HG03442 (cell line): ENCODE data around the gene MTHFSD.

ENCODE experiments used
- ATAC-seq: cut with Tn5 transposase; IDR thresholded peaks from one replicate; pipeline ENCODE4 v1.9.1; 2021; ENCODE audit warnings: mild to moderate bottlenecking, moderate library complexity; ENCODE audit not compliant: unreplicated experiment

Gene MTHFSD

GRCh38 chr16:86584726-86585721 lies 30.0 kb upstream of the MTHFSD start:
- no peak for ATAC-seq

GRCh38 chr16:86584071-86584685 lies 29.1 kb upstream of the MTHFSD start:
- no peak for ATAC-seq

GRCh38 chr16:86581458-86581857 lies 26.4 kb upstream of the MTHFSD start:
- no peak for ATAC-seq

- ATAC-seq = no peak
These were observed 25.7 kb upstream of the MTHFSD start for GRCh38 chr16:86580791-86581170.

- no peak for ATAC-seq
These were observed 25.2 kb upstream of the MTHFSD start for GRCh38 chr16:86580063-86580790.

GRCh38 chr16:86579268-86580062 lies 24.4 kb upstream of the MTHFSD start:
- ATAC-seq = no peak

- no peak for ATAC-seq
These were observed 23.7 kb upstream of the MTHFSD start for GRCh38 chr16:86578611-86579267.

GRCh38 chr16:86578061-86578599 lies 23.1 kb upstream of the MTHFSD start, which contains the start of gene FOXL1:
FOXL1 (plus strand) TSS chr16:86578549; CDS start chr16:86578724, 175 bp downstream.
- ATAC-seq = no peak

GRCh38 chr16:86577314-86577971 lies 22.4 kb upstream of the MTHFSD start:
- ATAC-seq = no peak

- ATAC-seq = no peak
These were observed 21.7 kb upstream of the MTHFSD start for GRCh38 chr16:86576591-86577313.

- ATAC-seq = no peak
These were observed 20.9 kb upstream of the MTHFSD start for GRCh38 chr16:86575754-86576557.

GRCh38 chr16:86575095-86575685 lies 20.2 kb upstream of the MTHFSD start:
- no peak for ATAC-seq

GRCh38 chr16:86574646-86575045 lies 19.6 kb upstream of the MTHFSD start:
- no peak for ATAC-seq

GRCh38 chr16:86573646-86574508 lies 18.8 kb upstream of the MTHFSD start:
- no peak for ATAC-seq

GRCh38 chr16:86573215-86573614 lies 18.2 kb upstream of the MTHFSD start:
- ATAC-seq = no peak

GRCh38 chr16:86572606-86573005 lies 17.6 kb upstream of the MTHFSD start:
- ATAC-seq = no peak
